SK-N-SH treated with all-trans-retinoic acid at 6 μM for 48 hours (cell line): ENCODE results near the gene NFIA.

ENCODE experiments used
- CREB5 ChIP-seq: fragments of 250-450 bp; sonication (Bioruptor Pico); IDR thresholded peaks from 2 replicates; pipeline ENCODE4 v1.5.1; 2020; ENCODE audit warnings: low read depth, mild to moderate bottlenecking, moderate library complexity
- ESRRG ChIP-seq: fragments of 250-450 bp; sonication (Bioruptor Pico); IDR thresholded peaks from 2 replicates; pipeline ENCODE4 v1.6.1; 2021; ENCODE audit warnings: mild to moderate bottlenecking
- POU6F1 ChIP-seq: fragments of 250-450 bp; sonication (Bioruptor Pico); IDR thresholded peaks from 2 replicates; pipeline ENCODE4 v1.8.0; 2021; ENCODE audit warnings: low read depth, mild to moderate bottlenecking, moderate library complexity, borderline replicate concordance
- SNAI2 ChIP-seq: fragments of 250-450 bp; sonication (Bioruptor Pico); IDR thresholded peaks from 2 replicates; pipeline ENCODE4 v1.5.0; 2020; ENCODE audit warnings: mild to moderate bottlenecking, moderate library complexity
- TCF4 ChIP-seq: fragments of 250-450 bp; sonication (Bioruptor Pico); IDR thresholded peaks from 2 replicates; pipeline ENCODE4 v1.8.0; 2021; ENCODE audit warnings: mild to moderate bottlenecking, moderate library complexity, borderline replicate concordance
- ZC3H10 ChIP-seq: fragments of 250-450 bp; sonication (Bioruptor Pico); IDR thresholded peaks from 2 replicates; pipeline ENCODE4 v1.5.1; 2021; ENCODE audit warnings: mild to moderate bottlenecking, moderate library complexity
- ZFP3 ChIP-seq: fragments of 250-450 bp; sonication (Bioruptor Pico); IDR thresholded peaks from 2 replicates; pipeline ENCODE4 v1.5.0; 2020; ENCODE audit warnings: mild to moderate bottlenecking, moderate library complexity
- ZFP30 ChIP-seq: fragments of 450-650 bp; formaldehyde crosslinking; IDR thresholded peaks from 2 replicates; pipeline ENCODE4 v1.5.0; 2022; ENCODE audit warnings: mild to moderate bottlenecking, moderate library complexity
- ZNF8 ChIP-seq: fragments of 450-650 bp; formaldehyde crosslinking; IDR thresholded peaks from 2 replicates; pipeline ENCODE4 v1.5.0; 2020; ENCODE audit warnings: mild to moderate bottlenecking, moderate library complexity

- TF ChIP-seq ZNF8: no peak
- no peak for TF ChIP-seq POU6F1 (CRISPR knock-in tag)
- no peak for TF ChIP-seq ZFP3
- TF ChIP-seq ZC3H10 (CRISPR knock-in tag): no peak
- no peak for TF ChIP-seq TCF4 (CRISPR knock-in tag)
- TF ChIP-seq ESRRG: no peak
- no peak for TF ChIP-seq SNAI2 (CRISPR knock-in tag)
- no peak for TF ChIP-seq ZFP30 (CRISPR knock-in tag)
- TF ChIP-seq CREB5 (CRISPR knock-in tag): no peak
These were observed 154.8 kb downstream of the NFIA start for GRCh38 chr1:61237147-61237546.
